OCI-LY7 (cell line): Measurements from ENCODE around the gene MRS2. TPM values are rescaled to one million over a fixed set of nuclear protein-coding genes. Genes with fewer than 3 reads are reported as not detected.

Source experiments
- BruUV-seq: library from RNA; stranded (reverse); fragments of 400-500 nt; replicated peaks from 2 replicates; lab custom pipeline; 2021; lab: Mats Ljungman, UMichigan
- CTCF ChIA-PET: fragments of 300-600 bp; sonication (Branson Sonifier 250); formaldehyde crosslinking; loops from one replicate; lab custom pipeline; 2022; ENCODE audit warnings: antibody characterized with exemption; ENCODE audit not compliant: unreplicated experiment; lab: Charles Lee
- POLR2A ChIA-PET: fragments of 300-600 bp; sonication (Branson Sonifier 250); formaldehyde crosslinking; loops from one replicate; lab custom pipeline; 2022; ENCODE audit warnings: antibody characterized with exemption; lab: Charles Lee
- DNase-seq: peaks from one replicate; pipeline ENCODE4 v3.0.0-alpha.2; 2015; ENCODE audit warnings: low spot score
- H2AFZ ChIP-seq: fragments of 200-600 bp; sonication (generic), shearing (Covaris generic); 2 replicates; pipeline ENCODE4 v1.6.1; 2014; ENCODE audit warnings: mild to moderate bottlenecking, antibody characterized with exemption, low read length, moderate library complexity
- H3K27ac ChIP-seq: fragments of 200-600 bp; sonication (generic); 2 replicates; pipeline ENCODE4 v1.5.1; 2014; ENCODE audit warnings: mixed run types, low read depth, mild to moderate bottlenecking, moderate library complexity, low read length, inconsistent platforms; ENCODE audit not compliant: poor library complexity, severe bottlenecking
- H3K36me3 ChIP-seq: fragments of 200-600 bp; sonication (generic); 2 replicates; pipeline ENCODE4 v1.6.1; 2014; ENCODE audit warnings: mild to moderate bottlenecking, antibody characterized with exemption, low read length, moderate library complexity, mixed read lengths; ENCODE audit not compliant: insufficient read depth
- H3K4me1 ChIP-seq: fragments of 200-600 bp; sonication (generic); 2 replicates; pipeline ENCODE4 v1.5.1; 2014; ENCODE audit warnings: mild to moderate bottlenecking, low read length; ENCODE audit not compliant: insufficient read depth, poor library complexity, severe bottlenecking
- H3K4me2 ChIP-seq: fragments of 200-600 bp; sonication (generic); 2 replicates; pipeline ENCODE4 v1.6.1; 2014; ENCODE audit warnings: mild to moderate bottlenecking, low read length
- H3K4me3 ChIP-seq: fragments of 200-600 bp; sonication (generic); 2 replicates; pipeline ENCODE4 v1.5.1; 2014; ENCODE audit warnings: mild to moderate bottlenecking, low read depth, low read length; ENCODE audit not compliant: poor library complexity, severe bottlenecking
- H3K79me2 ChIP-seq: fragments of 200-600 bp; sonication (generic); 2 replicates; pipeline ENCODE4 v1.6.1; 2016; ENCODE audit warnings: low read depth, mild to moderate bottlenecking, low read length, moderate library complexity, mixed read lengths; ENCODE audit not compliant: insufficient read depth
- H3K9me2 ChIP-seq: fragments of 200-600 bp; sonication (generic); 2 replicates; pipeline ENCODE4 v1.6.1; 2016; ENCODE audit warnings: mild to moderate bottlenecking, low read length, mixed read lengths; ENCODE audit not compliant: insufficient read depth
- H3K9me3 ChIP-seq: fragments of 200-600 bp; sonication (generic); 2 replicates; pipeline ENCODE4 v1.6.1; 2014; ENCODE audit warnings: mild to moderate bottlenecking, mixed run types, low read length, mixed read lengths
- H4K20me1 ChIP-seq: fragments of 200-600 bp; sonication (generic); 2 replicates; pipeline ENCODE4 v1.6.1; 2014; ENCODE audit warnings: mild to moderate bottlenecking, antibody characterized with exemption, low read length, moderate library complexity, mixed read lengths; ENCODE audit not compliant: insufficient read depth
- CTCF ChIP-seq: fragments of 200-600 bp; sonication (generic); conservative IDR thresholded peaks from 2 replicates; pipeline ENCODE4 v1.5.1; 2014; ENCODE audit warnings: mild to moderate bottlenecking, antibody characterized with exemption, low read length, moderate library complexity, mixed read lengths
- EZH2phosphoT487 ChIP-seq: fragments of 200-600 bp; sonication (generic); IDR thresholded peaks from 2 replicates; pipeline ENCODE4 v1.6.1; 2018; ENCODE audit warnings: low read depth, borderline replicate concordance, mild to moderate bottlenecking, mixed run types, antibody characterized with exemption, low read length, moderate library complexity, mixed read lengths
- intact Hi-C: fragments of 100-400 bp; cut with micrococcal nuclease; formaldehyde crosslinking; loops from one replicate; pipeline ENCODE4 v1.10.0; 2022; ENCODE audit not compliant: unreplicated experiment
- total RNA-seq, 2 experiments: library from RNA; depleted of rRNA in 1 of 2; stranded (reverse); fragments of >200 nt in 1 of 2; shearing (Covaris generic) in 1 of 2; gene quantifications; 2 replicates each; pipeline ENCODE4 v1.2.3, GENCODE V29; 2014 to 2022

MRS2 gene
- total RNA-seq, 2 experiments from 2014 or later = 0.97 TPM; not detected in 1

- Histone ChIP-seq H3K4me1 (peaks cover 4% of the 10 kb centered on the region), H3K4me2 (no peak overlapping the region), H3K9me3 (no peaks in the 10 kb centered on the region), H3K9me2 (no peaks in the 10 kb centered on the region), H3K4me3 (no peak overlapping the region), H3K79me2 (no peaks in the 10 kb centered on the region), H3K36me3 (no peaks in the 10 kb centered on the region), H3K27ac (no peak overlapping the region), H2AFZ (no peak overlapping the region), H4K20me1 (no peaks in the 10 kb centered on the region)
- ChIA-PET CTCF (no interaction called here), POLR2A (no interaction called here)
- TF ChIP-seq EZH2phosphoT487 (no peak), CTCF (no peak)
- no peak for DNase-seq
- no TSS peak for BruUV-seq
- intact Hi-C loops = no loop called here
Measured at GRCh38 chr6:24355393-24355792, 47.3 kb upstream of the MRS2 start.

GRCh38 chr6:24356310-24356973 is 46.3 kb upstream of the MRS2 start:
- POLR2A ChIA-PET = no interaction called here

More at GRCh38 chr6:24356310-24356973, 46.3 kb upstream of the MRS2 start:
- Histone ChIP-seq H3K27ac (no peak overlapping the region), H3K36me3 (no peaks in the 10 kb centered on the region), H3K4me1 (peaks cover 4% of the 10 kb centered on the region), H3K9me2 (no peaks in the 10 kb centered on the region), H4K20me1 (no peaks in the 10 kb centered on the region), H3K4me3 (no peak overlapping the region), H2AFZ (no peak overlapping the region), H3K4me2 (no peak overlapping the region), H3K9me3 (no peaks in the 10 kb centered on the region), H3K79me2 (no peaks in the 10 kb centered on the region)
- CTCF ChIA-PET = no interaction called here
- DNase-seq = no peak
- intact Hi-C loops = no loop called here
- no TSS peak for BruUV-seq
- TF ChIP-seq CTCF (no peak), EZH2phosphoT487 (no peak)
